Immature natural killer cell (primary cell): ENCODE data around the gene SPATS2. TPM values are rescaled to one million over a fixed set of nuclear protein-coding genes. Genes with fewer than 3 reads are reported as not detected.
"Not testable (repeated sequence)": the region's sequence is repeated elsewhere in the genome, so short reads cannot be mapped to it uniquely, and the experiment has no call there.

Experiments
- DNase-seq, 3 donors: peaks; one replicate each; pipeline ENCODE4 v3.0.0; 2022; ENCODE audit warnings: mixed read lengths in 1 of 3
- H3K27ac Mint-ChIP-seq, 6 donors: one replicate each; pipeline ENCODE4 v1.8.0; 2020; ENCODE audit warnings: mixed read lengths in 6 of 6, mild to moderate bottlenecking in 5 of 6, inconsistent platforms in 4 of 6, moderate library complexity in 3 of 6
- H3K27me3 Mint-ChIP-seq, 3 donors: one replicate each; pipeline ENCODE4 v1.8.0; 2020 to 2021; ENCODE audit warnings: low read depth in 3 of 3, mild to moderate bottlenecking in 3 of 3, mixed read lengths in 3 of 3, moderate library complexity in 3 of 3, inconsistent platforms in 1 of 3
- H3K36me3 Mint-ChIP-seq, 3 donors: one replicate each; pipeline ENCODE4 v1.8.0; 2020; ENCODE audit warnings: mixed read lengths in 3 of 3, inconsistent platforms in 2 of 3, mild to moderate bottlenecking in 2 of 3
- H3K4me1 Mint-ChIP-seq, 2 donors: one replicate each; pipeline ENCODE4 v1.8.0; 2020; ENCODE audit warnings: inconsistent platforms in 2 of 2, mild to moderate bottlenecking in 2 of 2, mixed read lengths in 2 of 2, moderate library complexity in 1 of 2
- H3K4me3 Mint-ChIP-seq, 5 donors: one replicate each; pipeline ENCODE4 v1.8.0; 2020; ENCODE audit warnings: mild to moderate bottlenecking in 5 of 5, mixed read lengths in 5 of 5, inconsistent platforms in 3 of 5, moderate library complexity in 3 of 5
- H3K9me3 Mint-ChIP-seq, 6 donors: one replicate each; pipeline ENCODE4 v1.8.0; 2020; ENCODE audit warnings: mild to moderate bottlenecking in 6 of 6, mixed read lengths in 6 of 6, inconsistent platforms in 4 of 6, moderate library complexity in 3 of 6
- polyA plus RNA-seq, 3 donors: library from polyadenylated mRNA; unstranded; fragments of 300-500 nt; fragmentation: Illumina TruSeq; gene quantifications; one replicate each; pipeline ENCODE4 v1.2.3, GENCODE V29; 2021

SPATS2 gene
- polyA plus RNA-seq, 3 donors from 2014 or later, result 3.1 to 10.8 TPM; not detected in 1

DNA sequence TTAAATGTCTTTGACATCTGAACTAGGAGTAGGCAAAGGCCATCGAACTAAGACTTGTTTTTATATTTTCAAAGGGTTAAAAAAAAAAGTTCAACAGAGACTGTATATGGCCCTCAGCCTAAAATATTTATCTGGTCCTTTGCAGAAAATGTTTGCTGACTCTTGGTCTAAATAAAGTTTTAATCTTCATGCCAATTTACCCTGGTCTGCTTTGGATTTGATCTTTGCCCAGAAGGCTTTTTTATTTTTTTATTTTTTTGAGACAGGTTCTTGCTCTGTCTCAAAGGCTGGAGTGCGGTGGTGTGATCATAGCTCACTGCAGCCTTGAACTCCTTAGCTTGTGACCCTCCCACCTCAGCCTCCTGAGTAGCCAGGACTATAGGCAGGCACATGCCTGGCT, 47.1 kb downstream of the SPATS2 start:
- Mint-ChIP-seq H3K27ac (no peak overlapping the region), H3K4me3 (no peak overlapping the region), H3K27me3 (no peaks in the 10 kb centered on the region), H3K9me3 (no peaks in the 10 kb centered on the region), H3K4me1 (peaks cover 7 to 10% of the 10 kb centered on the region in 2 donors), H3K36me3 (peaks cover 0 to 4% (median 3%) of the 10 kb centered on the region in 3 donors)
- no peak for DNase-seq

DNA sequence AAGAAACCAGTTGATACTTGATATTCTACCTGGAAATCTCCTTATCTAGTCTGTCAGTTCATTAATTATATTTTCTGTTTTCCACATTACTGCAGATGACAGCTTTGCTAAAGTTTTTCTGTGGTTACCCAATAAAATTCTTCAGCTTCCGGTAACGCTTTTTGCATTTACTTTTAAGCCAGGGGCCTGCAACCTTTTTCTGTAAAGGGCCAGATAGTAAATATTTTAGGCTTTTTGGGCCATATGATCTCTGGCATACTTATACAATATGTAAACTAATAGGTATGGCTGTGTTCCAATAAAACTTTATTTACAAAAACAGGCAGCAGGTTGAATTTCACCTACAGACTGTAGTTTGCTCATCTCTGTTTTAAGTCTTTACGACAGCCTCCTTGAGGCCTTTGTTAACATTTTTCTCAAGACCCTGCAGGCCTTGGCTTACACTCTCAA, 48.3 kb downstream of the SPATS2 start:
- Mint-ChIP-seq H3K27ac (peak overlapping the region in 3 of 6 donors; percentile 49 to 74 (median 66)), H3K9me3 (no peaks in the 10 kb centered on the region), H3K4me1 (peaks cover 7 to 10% of the 10 kb centered on the region in 2 donors), H3K27me3 (no peaks in the 10 kb centered on the region), H3K4me3 (no peak overlapping the region), H3K36me3 (peaks cover 0 to 3% (median 0%) of the 10 kb centered on the region in 3 donors)
- DNase-seq, result no peak

DNA sequence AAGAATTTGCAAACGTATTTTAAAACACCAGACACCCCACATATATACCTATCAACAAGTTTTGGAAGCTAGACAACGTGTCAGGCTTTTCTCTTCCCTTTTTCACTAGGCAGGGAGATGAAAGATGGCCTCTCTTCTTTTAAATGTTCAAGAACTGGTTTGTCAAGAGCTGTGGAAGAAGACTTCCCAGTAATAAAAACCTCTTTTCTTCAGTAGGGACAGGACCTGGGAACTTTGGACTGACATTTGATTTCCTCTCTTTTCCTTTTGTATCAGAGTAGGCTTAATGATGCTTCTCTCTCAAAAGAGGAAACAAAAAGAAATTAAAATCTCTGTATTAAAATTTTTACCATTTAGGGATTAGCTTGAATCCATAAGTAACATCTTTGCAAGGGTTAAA, 49.6 kb downstream of the SPATS2 start:
- no peak overlapping the region for H3K4me3 Mint-ChIP-seq
- H3K27me3 Mint-ChIP-seq, result no peaks in the 10 kb centered on the region
- H3K27ac Mint-ChIP-seq, result no peak overlapping the region
- no peaks in the 10 kb centered on the region for H3K9me3 Mint-ChIP-seq
- peaks cover 7 to 10% of the 10 kb centered on the region in 2 donors for H3K4me1 Mint-ChIP-seq
- DNase-seq, result no peak
- peaks cover 0 to under 1% (median 0%) of the 10 kb centered on the region in 3 donors for H3K36me3 Mint-ChIP-seq

DNA sequence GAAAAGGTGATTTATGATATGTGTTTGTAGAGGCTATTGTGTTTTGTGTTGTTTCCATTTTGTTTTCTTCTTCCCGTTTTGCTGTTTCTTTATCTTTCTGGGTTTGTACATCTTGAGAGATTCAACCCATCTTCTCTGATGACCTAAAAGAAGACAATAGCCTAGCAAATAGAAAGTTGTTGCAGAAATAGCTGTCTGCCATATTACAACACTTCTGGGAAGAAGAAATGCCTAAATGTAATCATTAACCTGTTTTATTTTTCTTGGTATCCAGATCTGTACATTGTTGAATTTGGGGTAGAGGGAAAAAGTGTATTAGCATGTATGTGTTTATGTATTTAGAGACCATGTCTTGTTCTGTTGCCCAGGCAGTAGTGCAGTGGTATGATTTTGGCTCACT, 50.3 kb downstream of the SPATS2 start:
- Mint-ChIP-seq H3K27me3 (no peaks in the 10 kb centered on the region), H3K4me1 (peaks cover 7 to 10% of the 10 kb centered on the region in 2 donors), H3K36me3 (no peaks in the 10 kb centered on the region), H3K4me3 (no peak overlapping the region), H3K27ac (no peak overlapping the region), H3K9me3 (no peaks in the 10 kb centered on the region)
- no peak for DNase-seq

DNA sequence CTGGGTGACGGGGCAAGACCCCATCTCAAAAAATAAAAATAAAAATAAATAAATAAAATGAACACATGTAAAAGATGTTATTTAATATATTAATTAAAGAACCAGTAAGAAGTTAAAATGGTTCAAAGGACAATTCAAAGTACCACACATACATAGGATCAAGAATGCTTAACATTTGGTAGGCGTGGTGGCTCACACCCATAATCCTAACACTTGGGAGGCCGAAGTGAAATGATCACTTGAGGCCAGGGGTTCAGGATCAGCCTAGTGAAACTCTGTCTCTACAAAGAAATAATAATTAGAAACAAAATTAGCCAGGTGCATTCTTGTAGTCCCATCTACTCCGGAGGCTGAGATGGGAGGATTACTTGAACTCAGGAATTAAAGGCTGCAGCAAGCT, 53.3 kb downstream of the SPATS2 start:
- no peaks in the 10 kb centered on the region for H3K9me3 Mint-ChIP-seq

DNA sequence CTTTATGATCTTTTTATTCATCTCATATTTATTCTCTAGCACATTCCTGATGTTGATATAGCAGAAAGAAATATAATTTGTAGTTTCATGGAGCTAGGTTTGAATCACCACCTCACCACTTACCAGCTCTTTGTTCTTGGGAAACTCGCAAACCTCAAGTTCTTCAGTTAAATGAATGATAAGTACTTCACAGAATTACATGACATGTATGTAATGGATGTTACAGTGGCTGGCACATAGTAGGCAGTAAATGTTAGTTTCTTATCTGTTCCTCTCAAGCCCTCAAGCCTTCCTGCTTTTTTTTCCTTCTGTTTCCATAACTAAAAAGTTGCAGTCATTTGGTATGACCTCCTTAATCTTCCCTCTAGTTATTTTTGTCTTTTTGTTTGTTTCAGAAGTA, 54.9 kb downstream of the SPATS2 start:
- Mint-ChIP-seq H3K36me3 (peaks cover 0 to 5% (median 5%) of the 10 kb centered on the region in 3 donors), H3K9me3 (no peaks in the 10 kb centered on the region), H3K27me3 (no peaks in the 10 kb centered on the region), H3K4me3 (no peak overlapping the region), H3K27ac (no peak overlapping the region), H3K4me1 (no peaks in the 10 kb centered on the region)
- DNase-seq, result no peak

More for the DNA sequence above, 53.3 kb downstream of the SPATS2 start:
- no peaks in the 10 kb centered on the region for H3K27me3 Mint-ChIP-seq
- H3K4me1 Mint-ChIP-seq, result peaks cover 3 to 6% of the 10 kb centered on the region in 2 donors
- H3K4me3 Mint-ChIP-seq, result no peak overlapping the region
- H3K36me3 Mint-ChIP-seq, result peaks cover 0 to 5% (median 0%) of the 10 kb centered on the region in 3 donors
- DNase-seq, result no peak
- H3K27ac Mint-ChIP-seq, result no peak overlapping the region

DNA sequence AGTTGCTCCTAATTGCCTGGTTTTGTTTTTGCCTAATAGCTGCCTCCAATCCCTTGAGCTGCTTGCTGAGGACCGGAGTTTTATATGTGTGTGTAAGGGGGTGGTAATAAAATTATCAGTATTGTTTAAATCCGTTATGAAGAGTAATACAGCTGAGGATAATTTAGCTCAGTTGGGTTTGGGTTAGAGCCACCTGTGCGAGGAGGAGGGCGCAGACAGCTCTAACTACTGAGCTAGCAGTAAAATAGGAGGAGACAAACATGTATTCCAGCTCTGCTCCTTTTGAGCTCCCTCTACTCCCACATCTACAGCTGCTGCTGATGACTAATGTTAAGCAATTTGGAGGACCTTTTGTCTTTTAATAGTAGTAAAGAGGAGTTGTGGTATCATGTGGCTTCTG, 61.5 kb downstream of the SPATS2 start:
- DNase-seq, result no peak
- Mint-ChIP-seq H3K9me3 (no peaks in the 10 kb centered on the region), H3K4me1 (no peaks in the 10 kb centered on the region), H3K27me3 (peaks cover 0 to 2% (median 0%) of the 10 kb centered on the region in 3 donors), H3K4me3 (no peak overlapping the region), H3K36me3 (peaks cover 0 to 8% (median 0%) of the 10 kb centered on the region in 3 donors), H3K27ac (no peak overlapping the region)

DNA sequence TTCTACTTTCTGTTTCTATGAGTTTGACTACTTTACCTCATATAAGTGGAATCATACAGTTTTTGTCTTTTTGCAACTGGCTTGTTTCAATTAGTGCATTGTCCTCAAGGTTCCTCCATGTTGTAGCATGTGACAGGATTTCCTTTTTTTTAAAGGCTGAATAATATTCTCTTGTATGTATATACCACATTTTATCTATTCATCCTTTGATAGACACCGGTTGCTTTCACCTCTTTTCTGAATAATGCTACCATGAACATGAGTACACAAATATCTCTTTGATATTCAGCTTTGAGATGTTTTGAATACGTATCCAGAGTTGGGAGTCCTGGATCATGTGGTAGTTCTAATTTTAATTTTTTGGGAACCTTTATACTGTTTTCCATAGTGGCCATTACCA, 65.4 kb downstream of the SPATS2 start:
- Mint-ChIP-seq H3K36me3 (peaks cover 0 to 3% (median 0%) of the 10 kb centered on the region in 3 donors), H3K27ac (no peak overlapping the region), H3K4me1 (no peaks in the 10 kb centered on the region), H3K9me3 (no peaks in the 10 kb centered on the region), H3K4me3 (no peak overlapping the region), H3K27me3 (peaks cover 0 to 2% (median 0%) of the 10 kb centered on the region in 3 donors)
- no peak for DNase-seq

DNA sequence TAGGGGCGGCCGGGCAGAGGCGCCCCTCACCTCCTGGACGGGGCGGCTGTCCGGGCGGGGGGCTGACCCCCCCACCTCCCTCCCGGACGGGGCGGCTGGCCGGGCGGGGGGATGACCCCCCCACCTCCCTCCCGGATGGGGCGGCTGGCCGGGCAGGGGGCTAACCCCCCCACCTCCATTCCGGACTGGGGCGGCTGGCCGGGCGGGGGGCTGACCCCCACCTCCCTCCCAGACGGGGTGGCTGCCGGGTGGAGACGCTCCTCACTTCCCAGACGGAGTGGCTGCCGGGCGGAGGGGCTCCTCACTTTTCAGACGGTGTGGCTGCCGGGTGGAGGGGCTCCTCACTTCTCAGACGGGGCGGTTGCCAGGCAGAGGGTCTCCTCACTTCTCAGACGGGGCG, 69.5 kb downstream of the SPATS2 start:
- not testable (repeated sequence) for H3K27me3 Mint-ChIP-seq, H3K4me1 Mint-ChIP-seq

DNA sequence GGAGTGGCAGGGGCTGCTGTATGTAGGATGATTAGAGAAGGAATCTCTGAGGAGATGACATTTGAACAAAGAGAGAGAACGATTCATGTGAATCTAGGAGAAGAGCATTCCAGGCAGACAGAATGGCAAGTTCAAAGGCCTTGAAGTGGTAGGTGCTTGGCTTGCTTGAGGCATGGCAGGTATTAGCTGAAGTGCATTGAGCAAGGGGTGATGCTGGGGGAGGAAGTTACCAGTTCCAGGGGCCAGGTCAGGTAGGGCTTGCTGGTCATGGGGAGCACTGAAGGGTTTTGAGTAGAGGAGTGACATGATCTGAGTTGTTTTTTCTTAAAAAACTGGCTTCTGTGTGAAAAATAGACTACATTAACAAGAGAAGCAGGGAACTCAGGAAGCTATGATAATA, 71.8 kb downstream of the SPATS2 start:
- H3K36me3 Mint-ChIP-seq, result peaks cover 0 to 4% (median 4%) of the 10 kb centered on the region in 3 donors
- no peak for DNase-seq

More for the DNA sequence above, 69.5 kb downstream of the SPATS2 start:
- H3K4me3 Mint-ChIP-seq, H3K36me3 Mint-ChIP-seq, H3K9me3 Mint-ChIP-seq, DNase-seq, H3K27ac Mint-ChIP-seq: not testable (repeated sequence)

DNA sequence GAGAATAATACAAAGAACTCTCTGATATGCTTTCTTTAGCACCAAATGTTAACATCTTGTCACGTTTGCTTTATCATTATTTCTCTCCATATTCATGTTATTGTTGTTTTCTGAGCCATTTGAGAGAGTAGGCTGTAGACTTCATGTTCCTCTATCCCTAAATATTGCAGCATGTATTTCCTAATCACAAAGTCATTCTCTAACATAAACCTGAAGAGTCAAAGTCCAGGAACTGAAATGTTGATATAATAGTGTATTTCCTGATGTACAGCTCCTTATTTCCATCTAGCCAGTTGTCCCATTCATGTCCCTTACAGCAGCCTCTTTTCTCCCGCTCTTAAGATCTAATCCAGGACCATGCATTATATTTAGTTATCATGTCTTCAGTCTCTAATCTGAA, 72.8 kb downstream of the SPATS2 start:
- Mint-ChIP-seq H3K4me1 (no peaks in the 10 kb centered on the region), H3K36me3 (peaks cover 0 to 4% (median 4%) of the 10 kb centered on the region in 3 donors), H3K27me3 (peaks cover 0 to 2% (median 0%) of the 10 kb centered on the region in 3 donors), H3K27ac (peak overlapping the region in 1 of 6 donors; percentile 4), H3K4me3 (no peak overlapping the region), H3K9me3 (no peaks in the 10 kb centered on the region)
- DNase-seq, result no peak

More for the DNA sequence above, 71.8 kb downstream of the SPATS2 start:
- Mint-ChIP-seq H3K4me1 (no peaks in the 10 kb centered on the region), H3K27me3 (peaks cover 0 to 2% (median 0%) of the 10 kb centered on the region in 3 donors), H3K27ac (no peak overlapping the region), H3K4me3 (no peak overlapping the region), H3K9me3 (no peaks in the 10 kb centered on the region)

DNA sequence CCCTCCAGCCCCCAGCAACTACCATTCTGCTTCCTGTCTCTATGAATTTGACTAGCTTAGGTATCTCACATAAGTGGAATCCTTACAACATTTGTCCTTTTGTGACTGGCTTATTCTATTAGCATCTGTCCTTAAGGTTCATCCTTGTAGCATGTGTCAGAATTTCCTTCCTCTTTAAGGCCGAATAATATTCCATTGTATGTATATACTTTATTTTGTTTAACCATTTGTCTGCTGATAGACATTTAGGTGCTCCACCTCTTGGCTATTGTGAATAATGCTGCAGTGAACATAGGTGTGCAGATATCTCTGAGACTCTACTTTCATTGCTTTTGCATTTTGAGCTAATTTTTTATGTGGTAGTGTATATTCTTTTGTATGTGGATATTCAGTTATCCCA, 75.7 kb downstream of the SPATS2 start:
- Mint-ChIP-seq H3K27ac (no peak overlapping the region), H3K9me3 (no peaks in the 10 kb centered on the region), H3K4me3 (no peak overlapping the region), H3K27me3 (peaks cover 0 to 3% (median 2%) of the 10 kb centered on the region in 3 donors), H3K36me3 (peaks cover 2 to 4% (median 4%) of the 10 kb centered on the region in 3 donors), H3K4me1 (peaks cover 0 to 1% of the 10 kb centered on the region in 2 donors)
- no peak for DNase-seq

DNA sequence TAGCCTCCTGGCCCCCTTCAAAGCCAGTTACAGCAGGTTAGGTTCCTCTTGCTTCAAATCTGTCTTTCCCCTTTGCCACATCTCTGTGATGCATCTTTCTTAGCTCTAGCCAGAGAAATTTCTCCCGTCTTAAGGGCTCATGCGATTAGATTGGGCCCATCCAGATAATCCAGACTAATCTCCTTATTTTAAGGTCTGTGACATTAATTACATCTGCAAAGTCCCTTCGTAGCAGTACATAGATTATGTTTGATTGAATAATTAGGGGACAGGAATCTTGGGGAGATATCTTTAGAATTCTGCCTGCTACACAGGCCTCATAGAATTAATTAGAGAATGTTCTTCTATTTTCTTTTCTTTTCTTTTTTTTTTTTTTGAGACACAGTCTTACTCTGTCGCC, 79.3 kb downstream of the SPATS2 start:
- DNase-seq, result no peak
- Mint-ChIP-seq H3K27ac (no peak overlapping the region), H3K4me3 (no peak overlapping the region), H3K4me1 (peaks cover 0 to 1% of the 10 kb centered on the region in 2 donors), H3K27me3 (peaks cover 0 to 3% (median 0%) of the 10 kb centered on the region in 3 donors), H3K9me3 (no peaks in the 10 kb centered on the region), H3K36me3 (peaks cover 2 to 4% (median 4%) of the 10 kb centered on the region in 3 donors)

DNA sequence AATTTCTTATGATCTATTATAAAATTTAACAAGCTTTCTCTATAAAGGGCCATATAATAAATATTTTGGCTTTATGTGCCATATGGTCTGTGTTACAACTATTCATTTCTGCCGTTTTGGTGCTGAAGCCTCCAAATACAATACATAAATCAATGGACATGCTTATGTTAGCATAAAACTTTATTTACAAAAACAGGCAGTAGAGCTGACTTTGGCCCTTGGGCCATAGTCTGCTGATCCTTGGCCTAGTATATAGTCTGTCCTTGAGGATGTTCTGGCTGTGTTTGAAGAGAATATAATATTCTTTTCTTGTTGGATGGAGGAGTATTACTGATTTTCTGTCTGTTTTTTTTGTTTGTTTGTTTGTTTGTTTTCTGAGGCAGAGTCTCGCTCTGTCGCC, 81.6 kb downstream of the SPATS2 start:
- Mint-ChIP-seq H3K36me3 (peaks cover 0 to 2% (median 0%) of the 10 kb centered on the region in 3 donors), H3K27ac (no peak overlapping the region), H3K9me3 (no peaks in the 10 kb centered on the region), H3K4me1 (peaks cover 0 to 1% of the 10 kb centered on the region in 2 donors), H3K4me3 (no peak overlapping the region), H3K27me3 (peaks cover 0 to 3% (median 0%) of the 10 kb centered on the region in 3 donors)
- no peak for DNase-seq
